Cardiac septum (tissue), 1 donor: ENCODE data around the gene TMEM220. TPM values are rescaled to one million over a fixed set of nuclear protein-coding genes. Genes with fewer than 3 reads are reported as not detected.
"Not testable (repeated sequence)": the region's sequence is repeated elsewhere in the genome, so short reads cannot be mapped to it uniquely, and the experiment has no call there.

Experiments used
- DNase-seq: peaks from one replicate; pipeline ENCODE4 v3.0.0-alpha.2; 2020; ENCODE audit warnings: low spot score
- intact Hi-C: fragments of 100-400 bp; cut with DNase I; formaldehyde crosslinking; loops from one replicate; pipeline ENCODE4 v1.14.0; 2022
- total RNA-seq: library from RNA; stranded (reverse); fragmentation: NEBNext Ultra II Directional; extraction: Animal tissue kit (Norgen Biotek cat#: 25700); gene quantifications from one replicate; pipeline ENCODE4 v1.2.1, GENCODE V29; 2021
- donor health status: DM: no; HTN: no; CAD: no.

TMEM220 gene
- total RNA-seq, 1 donor from 2014 or later, result 3.7 TPM

DNA sequence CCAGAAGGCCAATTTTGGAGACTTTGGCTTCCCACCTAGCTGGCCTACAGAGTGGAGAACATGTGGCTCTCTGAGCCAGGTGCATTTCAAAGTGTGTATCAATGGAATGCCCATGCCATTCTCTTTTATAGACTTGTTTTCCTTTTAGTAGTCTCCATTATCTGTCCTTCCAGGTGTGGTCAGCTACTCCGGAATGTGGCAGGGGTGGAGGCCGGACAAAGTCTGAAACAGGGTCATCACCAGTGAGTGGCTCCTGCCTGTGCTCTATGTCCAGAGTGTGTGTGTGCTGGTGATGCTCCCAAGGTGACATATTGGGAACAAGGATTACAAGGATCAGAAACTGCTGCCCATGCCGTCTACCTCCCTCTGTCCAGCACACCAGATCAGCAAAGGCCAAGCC is 3.8 kb upstream of the TMEM220 start:
- intact Hi-C loops, result no loop called here

GRCh38 chr17:10732121-10732520 is 2.3 kb upstream of the TMEM220 start:
- intact Hi-C loops, DNase-seq: not testable (repeated sequence)

More for the DNA sequence above, 3.8 kb upstream of the TMEM220 start:
- no peak for DNase-seq

- DNase-seq, result no peak
- intact Hi-C loops, result no loop called here
Observed at GRCh38 chr17:10731408-10731879, 1.6 kb upstream of the TMEM220 start.

DNA sequence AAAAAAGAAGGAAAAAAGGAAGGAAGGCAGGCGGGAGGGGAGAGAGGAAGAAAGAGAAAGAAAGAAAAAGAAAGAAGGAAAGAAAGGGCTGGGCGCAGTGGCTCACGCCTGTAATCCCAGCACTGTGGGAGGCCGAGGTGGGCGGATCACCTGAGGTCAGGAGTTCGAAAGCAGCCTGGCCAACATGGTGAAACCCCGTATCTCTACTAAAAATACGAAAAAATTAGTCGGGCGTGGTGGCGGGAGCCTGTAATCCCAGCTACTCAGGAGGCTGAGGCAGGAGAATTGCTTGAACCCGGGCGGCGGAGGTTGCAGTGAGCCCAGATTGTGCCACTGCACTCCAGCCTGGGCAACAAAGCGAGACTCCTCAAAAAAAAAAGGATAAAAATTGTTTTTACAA is 424 bp upstream of the TMEM220 start:
- DNase-seq, intact Hi-C loops: not testable (repeated sequence)

DNA sequence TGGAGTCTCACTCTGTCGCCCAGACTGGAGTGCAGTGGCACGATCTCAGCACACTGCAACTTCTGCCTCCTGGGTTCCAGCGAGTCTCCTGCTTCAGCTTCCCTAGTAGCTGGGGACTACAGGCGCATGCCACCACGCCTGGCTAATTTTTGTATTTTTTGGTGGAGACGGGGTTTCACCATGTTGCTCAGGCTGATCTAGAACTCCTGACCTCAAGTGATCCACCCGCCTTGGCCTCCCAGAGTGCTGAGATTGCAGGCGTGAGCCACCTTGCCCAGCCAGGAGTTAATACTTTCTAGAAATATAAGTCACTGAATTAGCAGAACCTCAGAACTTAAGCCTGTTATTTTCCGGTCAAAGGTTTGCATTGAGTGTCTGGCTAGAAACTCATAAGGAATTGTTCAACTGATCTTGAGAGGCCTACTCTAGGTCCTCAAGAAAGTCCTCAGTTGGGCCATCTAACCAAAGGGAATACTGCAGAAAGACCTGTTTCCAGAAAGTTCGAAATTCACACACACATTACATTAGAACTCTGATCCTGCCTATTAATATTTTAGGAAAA is 1.4 kb downstream of the TMEM220 start:
- intact Hi-C loops, result no loop called here
- no peak for DNase-seq

DNA sequence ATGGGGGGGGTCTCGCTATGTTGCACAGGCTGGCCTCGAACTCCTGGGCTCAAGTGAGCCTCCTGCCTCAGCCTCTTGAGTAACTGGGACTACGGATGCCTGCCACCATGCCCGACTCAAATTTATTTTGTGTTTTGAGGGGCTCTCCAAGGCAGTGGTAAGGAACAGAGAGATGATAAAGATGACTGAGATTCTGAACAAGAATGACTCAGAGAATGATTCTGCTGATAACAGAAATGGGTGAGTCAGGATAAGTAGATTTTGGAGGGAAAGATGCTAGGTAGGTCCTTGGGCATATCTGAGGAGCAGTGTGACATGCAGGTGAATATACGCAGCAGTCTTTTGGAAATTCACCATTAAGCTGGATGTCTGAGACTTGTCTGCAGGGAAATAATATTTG is 2.6 kb downstream of the TMEM220 start:
- intact Hi-C loops, result no loop called here
- DNase-seq, result no peak

DNA sequence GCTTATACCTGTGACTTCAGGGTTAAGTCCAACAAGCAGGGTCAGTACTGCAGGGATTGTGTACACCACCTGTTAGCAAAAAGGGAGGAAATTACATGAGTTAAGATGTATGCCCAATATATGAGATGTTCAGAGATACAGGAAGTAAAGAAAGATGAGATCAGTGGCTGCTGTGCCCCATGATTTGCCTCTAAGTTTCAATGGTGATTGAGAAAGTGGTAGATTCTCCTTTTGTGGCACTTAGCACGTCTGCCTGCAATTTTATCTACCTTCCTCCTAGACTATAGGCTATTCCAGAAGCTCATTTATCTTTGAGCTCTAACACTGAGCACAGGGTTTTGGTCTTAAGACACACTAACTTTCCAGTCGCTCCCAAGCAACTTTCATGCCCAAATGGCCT is 3.6 kb downstream of the TMEM220 start:
- intact Hi-C loops, result no loop called here
- DNase-seq, result no peak

- DNase-seq, result no peak
- intact Hi-C loops, result no loop called here
Observed at GRCh38 chr17:10725262-10725661, 4.6 kb downstream of the TMEM220 start.

- intact Hi-C loops, result no loop called here
- no peak for DNase-seq
Observed at GRCh38 chr17:10724546-10725195, 5.2 kb downstream of the TMEM220 start.

DNA sequence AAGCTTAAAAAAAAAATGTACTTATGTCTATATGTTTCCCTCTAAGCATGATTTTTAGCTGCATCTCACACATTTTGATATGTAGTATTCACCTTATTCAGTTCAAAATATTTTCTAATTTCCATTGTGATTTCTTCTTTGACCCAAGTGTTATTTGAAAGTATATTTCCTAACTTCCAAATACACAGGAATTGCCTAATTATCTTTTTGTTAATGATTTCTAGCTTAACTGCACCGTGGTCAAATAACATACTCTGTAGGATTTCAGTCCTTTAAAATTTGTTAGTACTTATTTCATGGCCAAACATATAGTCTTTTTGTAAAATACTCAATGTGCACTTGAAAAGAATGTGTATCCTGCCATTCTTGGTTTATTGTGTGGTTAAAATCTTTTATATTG is 11.3 kb downstream of the TMEM220 start:
- intact Hi-C loops, result no loop called here

GRCh38 chr17:10716218-10716617 is 13.6 kb downstream of the TMEM220 start:
- no peak for DNase-seq
- intact Hi-C loops, result no loop called here

More for the DNA sequence above, 11.3 kb downstream of the TMEM220 start:
- no peak for DNase-seq

DNA sequence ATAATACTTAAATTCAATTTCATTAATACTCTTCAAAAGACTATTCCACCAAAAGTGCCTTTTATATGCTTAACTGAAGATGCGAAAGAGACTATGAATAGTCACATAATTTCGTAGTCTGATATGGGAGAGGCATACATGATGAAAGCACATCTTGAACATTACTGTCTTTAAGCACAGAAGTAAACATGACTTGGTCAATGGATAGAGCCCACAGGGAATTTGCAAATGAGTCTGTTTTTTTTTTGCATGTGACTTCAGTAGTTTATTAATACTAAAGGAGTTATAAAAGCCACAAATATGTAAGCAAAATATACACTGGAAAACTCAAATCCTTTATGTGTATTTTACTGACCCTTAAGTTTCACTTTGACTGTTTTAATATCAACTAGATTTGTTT is 16.5 kb downstream of the TMEM220 start:
- intact Hi-C loops, result no loop called here
- no peak for DNase-seq

DNA sequence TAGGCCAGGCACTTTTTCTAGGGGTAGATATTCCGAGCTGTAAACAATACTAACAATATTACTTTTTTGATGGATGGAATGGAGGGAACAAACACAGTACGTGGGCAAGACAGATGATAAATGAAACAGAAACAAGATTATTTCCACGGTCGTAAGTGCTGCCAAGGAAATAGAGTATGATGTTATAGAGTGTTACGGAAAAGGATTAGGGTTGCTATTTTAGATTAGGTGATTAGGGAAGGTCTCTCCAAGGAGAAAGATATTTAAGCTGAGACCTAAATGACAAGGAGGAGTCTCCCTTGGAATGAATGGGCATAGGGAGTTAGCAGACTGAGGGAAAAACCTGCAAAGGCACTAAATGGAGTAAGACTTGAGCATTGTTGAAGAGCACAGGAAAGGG is 24.1 kb downstream of the TMEM220 start:
- DNase-seq, result no peak
- intact Hi-C loops, result no loop called here

DNA sequence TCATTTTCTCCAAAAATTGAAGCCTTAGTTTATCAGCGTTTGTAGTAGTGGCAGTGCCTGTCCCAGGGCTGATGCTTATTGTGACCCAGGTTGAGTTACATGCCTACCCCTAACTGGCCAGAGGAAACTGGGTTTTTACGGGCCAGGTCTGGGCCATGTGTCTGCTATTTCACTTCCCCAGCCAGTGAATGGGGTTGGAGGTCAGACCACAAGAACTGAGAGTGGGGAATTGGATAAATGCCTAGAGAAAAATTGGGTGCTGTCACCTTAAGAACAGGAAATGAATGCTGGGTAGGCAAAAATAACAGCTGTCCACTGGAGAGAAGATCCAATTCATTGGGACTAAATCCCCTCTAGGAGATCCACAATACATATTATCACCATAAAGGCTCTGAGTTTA is 27.2 kb downstream of the TMEM220 start:
- intact Hi-C loops, result no loop called here

GRCh38 chr17:10699856-10700255 is 30.0 kb downstream of the TMEM220 start:
- intact Hi-C loops, result no loop called here
- no peak for DNase-seq

More for the DNA sequence above, 27.2 kb downstream of the TMEM220 start:
- no peak for DNase-seq

- intact Hi-C loops, result no loop called here
Observed at GRCh38 chr17:10698096-10698818, 31.6 kb downstream of the TMEM220 start.

DNA sequence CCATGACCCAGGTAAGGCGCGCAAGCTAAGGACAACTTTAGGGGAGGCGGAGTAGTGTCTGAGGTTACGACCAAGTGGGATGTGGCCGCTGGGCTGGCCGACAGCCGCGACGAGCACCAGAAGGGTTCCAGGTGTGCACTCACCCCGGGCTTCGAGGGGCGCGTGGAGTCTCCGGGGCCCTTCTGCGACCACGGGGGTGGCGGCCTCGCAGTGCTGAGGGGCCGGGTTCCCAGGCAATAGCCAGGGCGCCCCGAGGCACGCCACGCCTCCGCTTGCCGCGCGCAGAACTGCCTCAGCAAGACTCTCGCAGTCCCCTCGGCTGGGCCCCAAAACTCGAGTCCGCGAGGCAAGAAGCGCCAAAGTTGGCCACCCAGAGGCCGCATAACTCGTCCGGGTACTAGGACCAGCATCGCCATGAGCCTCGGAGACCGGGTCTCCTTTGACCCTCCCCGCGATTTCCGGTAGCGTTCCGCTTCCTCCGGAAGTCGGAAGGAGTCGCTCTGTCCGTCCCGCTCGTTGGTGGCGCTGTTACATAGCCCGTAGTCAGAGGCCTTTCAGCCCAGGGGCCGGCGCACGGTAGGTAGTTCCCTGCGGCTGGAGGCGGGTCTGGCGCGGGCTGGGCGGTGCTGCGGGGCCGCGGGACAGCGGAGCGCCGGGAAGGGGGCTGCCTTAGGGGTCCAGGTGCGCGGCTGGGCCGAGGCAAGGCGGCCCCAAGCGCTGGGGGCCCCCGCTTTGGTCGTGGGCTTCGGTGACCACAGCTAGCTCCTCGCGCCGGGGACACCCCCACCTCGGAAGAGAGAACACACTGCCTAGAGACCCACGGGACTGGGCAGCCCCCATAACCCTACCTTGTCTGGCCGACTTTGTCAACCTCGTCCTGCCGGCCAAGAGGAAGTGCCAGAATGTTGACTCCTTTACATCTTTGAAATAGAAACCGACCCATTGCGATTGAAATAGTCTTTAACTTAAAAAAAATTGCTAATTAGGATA is 32.4 kb downstream of the TMEM220 start, which contains the start of the genes ADPRM and SCO1:
ADPRM (plus strand) TSS at position 503 of the 990 bp plus-strand sequence. CDS start 7,333 bp downstream, outside the sequence.
SCO1 (minus strand) TSS at position 442 of the 990 bp plus-strand sequence; CDS start at position 416, 26 bp downstream.
- DNase-seq, result peak; percentile 98
- intact Hi-C loops, result loop anchor here (1.0 kb wide), 1 partner anchor 32 kb away; no protein-coding TSS in a partner anchor

More at GRCh38 chr17:10698096-10698818, 31.6 kb downstream of the TMEM220 start:
- no peak for DNase-seq

- DNase-seq, intact Hi-C loops: not testable (repeated sequence)
Observed at GRCh38 chr17:10695875-10696407, 33.9 kb downstream of the TMEM220 start.

DNA sequence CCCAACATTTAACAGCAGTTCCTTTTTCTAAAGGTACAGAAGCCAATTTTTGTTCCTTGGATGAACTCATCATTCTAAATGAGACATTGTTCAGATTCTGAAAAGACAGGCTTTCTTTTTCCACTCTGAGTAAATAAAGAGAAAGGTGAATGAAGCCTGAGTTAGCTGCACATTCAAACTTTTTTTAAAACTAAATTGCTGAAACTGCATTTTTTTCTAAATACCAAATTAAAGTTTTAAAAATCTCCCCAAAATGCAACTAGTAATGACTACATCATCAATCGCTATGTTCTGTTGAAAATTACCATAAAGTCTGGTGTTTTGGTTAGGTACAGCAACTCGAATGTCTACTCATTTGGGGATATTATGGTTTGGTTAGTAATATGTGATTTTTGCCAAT is 42.3 kb downstream of the TMEM220 start:
- no peak for DNase-seq
- intact Hi-C loops, result no loop called here
